HepG2 (cell line): Measurements from ENCODE around the gene CDK8. TPM values are rescaled to one million over a fixed set of nuclear protein-coding genes. Genes with fewer than 3 reads are reported as not detected.

Experiments
- BORCS8-MEF2B ChIP-seq: sonication (generic); formaldehyde crosslinking; IDR thresholded peaks from 2 replicates; pipeline ENCODE4 v1.8.0; 2022; ENCODE audit warnings: mild to moderate bottlenecking, missing genetic modification reagents
- CBX2 ChIP-seq, 2 experiments: fragments of 200-600 bp in 1 of 2; sonication (generic); formaldehyde crosslinking in 1 of 2; IDR thresholded peaks; 2 replicates each; pipeline versions ENCODE4 v1.7.0 to v1.8.1; 2018 to 2022; ENCODE audit warnings: low read depth in 2 of 2, low read length in 1 of 2, mild to moderate bottlenecking in 1 of 2, missing genetic modification reagents in 1 of 2
- CCDC6 ChIP-seq: sonication (generic); formaldehyde crosslinking; IDR thresholded peaks from 2 replicates; pipeline ENCODE4 v1.8.1; 2022; ENCODE audit warnings: mild to moderate bottlenecking, missing genetic modification reagents, moderate library complexity
- FOXA3 ChIP-seq: IDR thresholded peaks from 2 replicates; pipeline ENCODE4 v1.6.1; 2016; ENCODE audit warnings: missing genetic modification reagents, missing compliant biosample characterization
- GTF3A ChIP-seq: sonication (generic); formaldehyde crosslinking; conservative IDR thresholded peaks from 2 replicates; pipeline ENCODE4 v1.4.0; 2020; ENCODE audit warnings: mild to moderate bottlenecking, missing genetic modification reagents
- KDM3A ChIP-seq: IDR thresholded peaks from 2 replicates; pipeline ENCODE4 v1.6.1; 2018; ENCODE audit warnings: low read depth, missing compliant biosample characterization
- POGZ ChIP-seq: sonication (generic); formaldehyde crosslinking; IDR thresholded peaks from 2 replicates; pipeline ENCODE4 v1.4.0; 2020; ENCODE audit warnings: mild to moderate bottlenecking, missing genetic modification reagents
- REL ChIP-seq: sonication (generic); formaldehyde crosslinking; conservative IDR thresholded peaks from 2 replicates; pipeline ENCODE4 v1.8.0; 2022; ENCODE audit warnings: mild to moderate bottlenecking, missing genetic modification reagents, moderate library complexity
- SMAD1 ChIP-seq: sonication (generic); formaldehyde crosslinking; IDR thresholded peaks from 2 replicates; pipeline ENCODE4 v1.4.0; 2020; ENCODE audit warnings: missing genetic modification reagents, low read depth, mild to moderate bottlenecking, borderline replicate concordance
- SNRNP70 ChIP-seq: fragments of 200-400 bp; formaldehyde crosslinking; IDR thresholded peaks from 2 replicates; pipeline ENCODE4 v1.6.1; 2017; ENCODE audit warnings: mild to moderate bottlenecking, low read depth, low read length, moderate library complexity
- U2AF1 ChIP-seq: fragments of 200-400 bp; formaldehyde crosslinking; optimal IDR thresholded peaks from 2 replicates; pipeline ENCODE3; 2017; ENCODE audit warnings: mild to moderate bottlenecking, low read depth, low read length
- YY1 ChIP-seq: IDR thresholded peaks from 2 replicates; pipeline ENCODE4 v1.6.1; 2011; ENCODE audit warnings: low read length, low read depth, moderate library complexity, mild to moderate bottlenecking; ENCODE audit not compliant: insufficient read depth, insufficient replicate concordance
- ZNF205 ChIP-seq: IDR thresholded peaks from 2 replicates; pipeline ENCODE4 v1.6.1; 2018; ENCODE audit warnings: missing biosample characterization, missing genetic modification reagents
- ZNF234 ChIP-seq: sonication (generic); formaldehyde crosslinking; conservative IDR thresholded peaks from 2 replicates; pipeline ENCODE4 v1.5.1; 2020; ENCODE audit warnings: mild to moderate bottlenecking, missing genetic modification reagents
- ZNF24 ChIP-seq: fragments of 450-650 bp; IDR thresholded peaks from 2 replicates; pipeline ENCODE4 v1.6.1; 2017; ENCODE audit warnings: antibody characterized with exemption, mild to moderate bottlenecking
- ZNF30 ChIP-seq: sonication (generic); formaldehyde crosslinking; IDR thresholded peaks from 2 replicates; pipeline ENCODE4 v1.5.0; 2020; ENCODE audit warnings: mild to moderate bottlenecking, missing genetic modification reagents
- ZNF337 ChIP-seq: sonication (generic); formaldehyde crosslinking; IDR thresholded peaks from 2 replicates; pipeline ENCODE4 v1.5.1; 2020; ENCODE audit warnings: missing genetic modification reagents, low read depth, mild to moderate bottlenecking, borderline replicate concordance
- ZNF33A ChIP-seq: sonication (generic); formaldehyde crosslinking; IDR thresholded peaks from 2 replicates; pipeline ENCODE4 v1.5.1; 2020; ENCODE audit warnings: missing genetic modification reagents, mild to moderate bottlenecking, moderate library complexity, borderline replicate concordance
- ZNF451 ChIP-seq: sonication (generic); formaldehyde crosslinking; IDR thresholded peaks from 2 replicates; pipeline ENCODE4 v1.5.0; 2020; ENCODE audit warnings: mild to moderate bottlenecking, missing genetic modification reagents
- ZNF496 ChIP-seq: sonication (generic); formaldehyde crosslinking; IDR thresholded peaks from 2 replicates; pipeline ENCODE4 v1.8.1; 2023; ENCODE audit warnings: mild to moderate bottlenecking, moderate library complexity, missing genetic modification reagents; ENCODE audit not compliant: insufficient replicate concordance
- ZNF616 ChIP-seq: sonication (generic); formaldehyde crosslinking; IDR thresholded peaks from 2 replicates; pipeline ENCODE4 v1.5.0; 2020; ENCODE audit warnings: low read depth, mild to moderate bottlenecking, missing genetic modification reagents
- ZNF670 ChIP-seq: sonication (generic); formaldehyde crosslinking; IDR thresholded peaks from 2 replicates; pipeline ENCODE4 v1.8.0; 2022; ENCODE audit warnings: mild to moderate bottlenecking, missing genetic modification reagents, borderline replicate concordance
- ZNF737 ChIP-seq: sonication (generic); formaldehyde crosslinking; IDR thresholded peaks from 2 replicates; pipeline ENCODE4 v1.5.0; 2020; ENCODE audit warnings: missing genetic modification reagents, mild to moderate bottlenecking, borderline replicate concordance
- ZNF841 ChIP-seq: sonication (generic); formaldehyde crosslinking; IDR thresholded peaks from 2 replicates; pipeline ENCODE4 v1.8.1; 2023; ENCODE audit warnings: missing genetic modification reagents, borderline replicate concordance
- polyA plus RNA-seq, 8 experiments: library from polyadenylated mRNA; depleted of rRNA in 3 of 8; stranded (reverse) in 7 of 8; unstranded in 1 of 8; fragments of >200 nt; fragmentation: Illumina TruSeq in 4 of 8; extraction: Trizol in 4 of 8; gene quantifications; 2 replicates each; pipeline versions ENCODE4 v1.2.1 to v1.2.3, GENCODE V29; 2011 to 2016; ENCODE audit warnings: low read depth in 4 of 8, missing spikeins in 1 of 8, mixed read lengths in 1 of 8; ENCODE audit not compliant: insufficient read depth in 1 of 8
- total RNA-seq, 5 experiments: library from RNA; depleted of rRNA; stranded (reverse); fragments of >200 nt; fragmentation: Illumina TruSeq; extraction: Trizol; gene quantifications; 2 replicates each; pipeline ENCODE4 v1.2.3, GENCODE V29; 2016; ENCODE audit warnings: low read depth in 1 of 5
- TF ChIP-seq, protein P1 (sequence below): sonication (generic); formaldehyde crosslinking; IDR thresholded peaks from 2 replicates; pipeline ENCODE4 v1.5.0; 2020; ENCODE audit warnings: missing genetic modification reagents
- TF ChIP-seq, protein P2 (sequence below): sonication (generic); formaldehyde crosslinking; IDR thresholded peaks from 2 replicates; pipeline ENCODE4 v1.4.0; 2020; ENCODE audit warnings: missing genetic modification reagents, borderline replicate concordance

CDK8 gene
- total and polyA plus RNA-seq, 2 of the 13 experiments (the other 11 are each of a cell fraction or from before 2014, with no cell fraction given): 15.8 to 16.4 TPM

DNA sequence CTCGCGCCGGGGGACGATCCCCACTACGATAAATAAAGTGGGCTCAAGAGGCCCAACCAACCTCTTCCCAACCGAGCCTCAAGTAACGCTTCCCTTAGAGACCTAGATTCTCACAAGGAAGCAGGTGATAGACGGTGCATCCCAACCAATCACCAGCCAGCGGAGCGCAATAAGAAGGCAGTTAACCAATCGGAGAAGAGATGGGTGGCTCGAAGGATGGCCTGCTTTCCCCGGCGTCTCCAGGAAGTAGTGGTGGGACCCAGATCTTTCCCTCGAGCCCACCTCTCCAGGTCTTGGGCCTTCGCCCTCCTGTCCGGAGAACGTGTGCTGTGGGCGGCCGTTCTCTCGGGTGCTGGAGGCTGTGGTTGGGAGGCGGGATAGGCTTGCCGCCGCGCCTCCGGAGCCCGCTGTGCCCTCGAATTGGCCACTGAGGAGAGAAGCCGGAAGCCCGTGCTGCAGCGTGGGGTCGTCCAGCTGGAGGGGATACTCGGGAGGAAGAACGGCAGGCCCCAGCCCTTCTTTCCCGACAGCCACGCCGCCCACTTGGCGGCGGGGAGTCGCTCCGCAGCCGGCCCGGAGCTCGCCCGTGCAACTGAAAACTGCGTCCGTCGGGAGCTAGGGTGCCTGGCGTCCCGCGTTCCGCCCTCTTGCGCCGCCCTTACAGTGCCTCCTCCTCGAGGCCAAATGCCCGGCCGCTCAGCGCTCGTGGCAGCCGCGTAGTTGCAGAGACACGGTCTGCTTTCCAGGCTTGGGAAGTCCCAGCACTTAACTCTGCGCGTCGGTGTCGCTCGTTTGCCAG lies 32.0 kb upstream of the CDK8 start, which contains the start of gene RNF6 (continued):
- TF ChIP-seq POGZ (CRISPR knock-in tag) (peak; percentile 88), SMAD1 (no peak; the same call in 1 of the 2 replicates), CCDC6 (CRISPR knock-in tag) (peak; percentile 64; the same call in 1 of the 2 replicates), FOXA3 (no peak), ZNF670 (CRISPR knock-in tag) (no peak; the same call in 1 of the 2 replicates), ZNF337 (CRISPR knock-in tag) (0 out of 2 replicates have a peak, but pooled peaks have one; percentile 44), ZNF737 (CRISPR knock-in tag) (no peak), ZNF616 (peak; percentile 54; the same call in 1 of the 2 replicates), GTF3A (CRISPR knock-in tag) (no peak), U2AF1 (no peak), BORCS8-MEF2B (CRISPR knock-in tag) (peak; percentile 69; the same call in 1 of the 2 replicates), ZNF33A (CRISPR knock-in tag) (peak; percentile 64; the same call in 1 of the 2 replicates), ZNF496 (no peak), CBX2 (IDR thresholded peaks at IDR 0.05; ENCODE audit: low read depth, low read length) (no peak), CBX2 (CRISPR knock-in tag; IDR thresholded peaks at IDR 0.05; ENCODE audit: low read depth) (0 out of 2 replicates have a peak, but pooled peaks have one; percentile 56), KDM3A (CRISPR knock-in tag) (peak; percentile 84; the same call in 1 of the 2 replicates), ZNF234 (CRISPR knock-in tag) (0 out of 2 replicates have a peak, but pooled peaks have one; percentile 68), ZNF24 (0 out of 2 replicates have a peak, but pooled peaks have one; percentile 36), ZNF30 (no peak), ZNF205 (CRISPR knock-in tag) (no peak), YY1 (peak; percentile 75), ZNF451 (peak; percentile 82), SNRNP70 (no peak), REL (CRISPR knock-in tag) (no peak), ZNF841 (CRISPR knock-in tag) (no peak)
- TF ChIP-seq, protein P1, sequence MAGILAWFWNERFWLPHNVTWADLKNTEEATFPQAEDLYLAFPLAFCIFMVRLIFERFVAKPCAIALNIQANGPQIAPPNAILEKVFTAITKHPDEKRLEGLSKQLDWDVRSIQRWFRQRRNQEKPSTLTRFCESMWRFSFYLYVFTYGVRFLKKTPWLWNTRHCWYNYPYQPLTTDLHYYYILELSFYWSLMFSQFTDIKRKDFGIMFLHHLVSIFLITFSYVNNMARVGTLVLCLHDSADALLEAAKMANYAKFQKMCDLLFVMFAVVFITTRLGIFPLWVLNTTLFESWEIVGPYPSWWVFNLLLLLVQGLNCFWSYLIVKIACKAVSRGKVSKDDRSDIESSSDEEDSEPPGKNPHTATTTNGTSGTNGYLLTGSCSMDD (CRISPR knock-in tag): no peak
- TF ChIP-seq, protein P2, sequence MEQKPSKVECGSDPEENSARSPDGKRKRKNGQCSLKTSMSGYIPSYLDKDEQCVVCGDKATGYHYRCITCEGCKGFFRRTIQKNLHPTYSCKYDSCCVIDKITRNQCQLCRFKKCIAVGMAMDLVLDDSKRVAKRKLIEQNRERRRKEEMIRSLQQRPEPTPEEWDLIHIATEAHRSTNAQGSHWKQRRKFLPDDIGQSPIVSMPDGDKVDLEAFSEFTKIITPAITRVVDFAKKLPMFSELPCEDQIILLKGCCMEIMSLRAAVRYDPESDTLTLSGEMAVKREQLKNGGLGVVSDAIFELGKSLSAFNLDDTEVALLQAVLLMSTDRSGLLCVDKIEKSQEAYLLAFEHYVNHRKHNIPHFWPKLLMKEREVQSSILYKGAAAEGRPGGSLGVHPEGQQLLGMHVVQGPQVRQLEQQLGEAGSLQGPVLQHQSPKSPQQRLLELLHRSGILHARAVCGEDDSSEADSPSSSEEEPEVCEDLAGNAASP: peak; percentile 64
